ENCODE measurements around the gene NPY2R.

Gene NPY2R

DNA sequence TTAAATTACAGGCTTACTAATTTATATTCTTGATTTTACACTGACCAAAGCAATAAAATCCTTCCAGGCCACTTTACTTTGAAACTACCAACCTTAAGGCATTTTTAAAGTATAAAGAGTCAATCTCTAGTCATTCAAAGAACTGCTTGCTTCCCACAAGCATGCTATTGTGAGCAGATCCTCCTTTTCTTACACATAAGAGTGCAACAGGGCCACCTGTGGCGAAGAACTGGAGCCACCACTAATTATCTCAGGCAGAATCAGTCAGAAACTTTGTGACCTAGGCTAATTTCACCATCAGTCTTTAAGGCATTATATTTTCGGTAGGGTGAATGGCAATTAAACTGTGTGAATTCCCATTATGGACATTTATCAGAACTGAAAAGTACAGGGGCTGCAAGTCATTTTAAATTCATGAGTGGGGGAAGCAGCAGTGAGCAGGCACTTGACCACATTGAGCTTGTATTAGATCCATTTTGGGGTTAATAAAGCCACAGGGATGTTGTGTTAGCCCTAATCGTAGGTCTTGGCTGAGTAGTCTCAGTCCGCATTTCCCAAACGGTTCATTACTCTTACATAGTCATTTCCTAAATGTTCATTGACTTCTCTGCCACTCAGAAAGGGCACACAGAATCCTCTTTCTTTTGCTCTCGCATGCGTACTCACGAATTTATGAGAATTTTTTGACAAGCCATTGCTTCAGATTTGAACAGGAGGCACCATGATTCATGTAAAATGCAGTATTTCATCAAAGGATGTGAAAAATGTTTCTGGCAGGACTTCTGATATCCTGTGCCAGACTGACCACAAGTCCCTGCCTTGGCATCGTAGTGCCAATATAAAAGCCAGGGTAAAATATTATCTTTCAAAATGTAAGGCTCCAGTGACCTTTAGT is 39.8 kb downstream of the NPY2R start:
- TF ChIP-seq, protein P1, sequence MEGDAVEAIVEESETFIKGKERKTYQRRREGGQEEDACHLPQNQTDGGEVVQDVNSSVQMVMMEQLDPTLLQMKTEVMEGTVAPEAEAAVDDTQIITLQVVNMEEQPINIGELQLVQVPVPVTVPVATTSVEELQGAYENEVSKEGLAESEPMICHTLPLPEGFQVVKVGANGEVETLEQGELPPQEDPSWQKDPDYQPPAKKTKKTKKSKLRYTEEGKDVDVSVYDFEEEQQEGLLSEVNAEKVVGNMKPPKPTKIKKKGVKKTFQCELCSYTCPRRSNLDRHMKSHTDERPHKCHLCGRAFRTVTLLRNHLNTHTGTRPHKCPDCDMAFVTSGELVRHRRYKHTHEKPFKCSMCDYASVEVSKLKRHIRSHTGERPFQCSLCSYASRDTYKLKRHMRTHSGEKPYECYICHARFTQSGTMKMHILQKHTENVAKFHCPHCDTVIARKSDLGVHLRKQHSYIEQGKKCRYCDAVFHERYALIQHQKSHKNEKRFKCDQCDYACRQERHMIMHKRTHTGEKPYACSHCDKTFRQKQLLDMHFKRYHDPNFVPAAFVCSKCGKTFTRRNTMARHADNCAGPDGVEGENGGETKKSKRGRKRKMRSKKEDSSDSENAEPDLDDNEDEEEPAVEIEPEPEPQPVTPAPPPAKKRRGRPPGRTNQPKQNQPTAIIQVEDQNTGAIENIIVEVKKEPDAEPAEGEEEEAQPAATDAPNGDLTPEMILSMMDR (IDR thresholded peaks at IDR 0.05; ENCODE audit: low read depth, low read length): no peak
- no peak overlapping the region for H3K4me3 ChIP-seq (ENCODE audit: low read depth, low read length)

DNA sequence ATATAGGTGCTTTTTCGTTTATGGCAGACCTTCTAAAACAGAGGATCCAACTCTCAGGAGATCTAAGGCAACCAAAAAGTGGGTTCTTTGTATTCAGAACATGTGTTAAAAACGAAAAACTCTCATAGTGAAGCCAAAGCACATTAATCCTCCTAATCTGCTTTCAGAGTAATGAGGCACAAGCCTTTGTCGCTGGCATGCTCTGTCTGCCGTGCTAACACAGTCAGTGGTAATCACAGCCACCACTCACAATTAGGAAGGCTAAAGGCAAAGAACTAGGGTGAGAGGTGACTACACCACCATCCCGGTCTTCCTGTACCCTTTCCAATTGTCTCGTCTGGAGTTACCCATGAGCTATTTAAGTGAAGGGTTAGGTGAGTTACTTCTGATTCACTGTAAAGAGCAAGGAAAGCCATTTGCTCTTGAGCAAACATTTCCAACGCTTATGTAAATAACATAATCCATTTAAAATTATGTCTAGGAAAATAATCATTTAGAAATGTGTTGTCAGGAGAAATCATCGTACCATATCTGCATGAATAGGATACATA is 40.7 kb downstream of the NPY2R start:
- no peak overlapping the region for H3K4me3 ChIP-seq (ENCODE audit: low read depth, low read length)
- TF ChIP-seq, protein P1 (IDR thresholded peaks at IDR 0.05; ENCODE audit: low read depth, low read length): no peak

DNA sequence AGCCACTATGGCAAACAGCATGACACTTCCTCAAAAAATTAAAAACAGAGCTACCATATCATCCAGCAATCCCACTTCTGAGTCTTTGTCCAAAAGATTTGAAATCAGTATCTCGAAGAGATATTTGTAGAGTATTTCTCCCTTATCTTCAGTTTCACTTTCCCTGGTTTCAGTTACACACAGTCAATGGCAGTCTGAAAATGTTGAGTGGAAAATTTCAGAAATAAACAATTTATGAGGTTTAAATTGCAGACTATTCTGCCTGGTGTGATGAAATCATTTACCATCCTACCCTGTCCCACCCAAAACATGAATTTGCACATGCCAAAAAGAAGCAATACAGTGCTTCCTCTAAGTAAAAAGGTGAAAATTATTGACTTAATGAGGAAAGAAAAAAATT is 43.9 kb downstream of the NPY2R start:
- no peak overlapping the region for H3K4me3 ChIP-seq (ENCODE audit: low read depth, low read length)
- TF ChIP-seq, protein P1 (IDR thresholded peaks at IDR 0.05; ENCODE audit: low read depth, low read length): no peak

DNA sequence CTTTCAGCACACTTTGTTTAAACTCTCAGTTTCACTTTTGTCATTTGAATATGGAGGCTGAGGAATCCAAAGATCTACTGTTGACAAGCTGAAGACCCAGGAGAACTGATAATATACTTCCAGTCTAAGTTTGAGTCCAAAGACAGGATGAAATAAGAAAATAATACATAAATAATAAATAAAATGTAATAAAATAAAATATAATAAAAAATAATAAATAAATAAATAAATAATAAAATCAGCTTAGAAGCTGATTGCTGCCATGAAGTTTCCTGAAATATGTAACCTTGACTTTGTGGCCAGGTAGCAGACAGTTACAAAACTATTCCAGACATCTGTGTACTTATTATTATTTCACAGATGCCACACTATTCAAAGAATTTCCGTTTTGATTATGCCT is 55.0 kb downstream of the NPY2R start:
- TF ChIP-seq, protein P1 (IDR thresholded peaks at IDR 0.05; ENCODE audit: low read depth, low read length): no peak
- H3K4me3 ChIP-seq (ENCODE audit: low read depth, low read length): no peak overlapping the region

DNA sequence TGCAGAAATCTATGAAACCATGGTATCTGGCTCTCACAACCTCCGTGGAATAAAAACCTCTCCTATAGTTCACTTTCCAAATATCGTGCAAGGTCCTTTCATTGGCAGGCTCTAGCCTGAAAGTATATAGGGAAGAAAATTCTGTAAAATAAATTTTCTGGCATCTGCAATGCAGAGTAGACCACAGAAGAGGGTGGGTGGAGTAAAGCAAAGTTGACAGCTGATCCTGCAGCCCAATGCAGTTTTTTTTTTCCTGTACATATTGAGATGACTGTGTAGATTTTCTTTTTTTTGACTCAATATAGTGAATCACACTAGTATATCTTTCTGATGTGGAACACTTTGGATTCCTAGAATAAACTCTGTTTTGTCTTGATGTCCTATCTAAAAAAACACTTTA is 56.7 kb downstream of the NPY2R start:
- TF ChIP-seq, protein P1 (IDR thresholded peaks at IDR 0.05; ENCODE audit: low read depth, low read length): no peak

More for the DNA sequence above, 56.7 kb downstream of the NPY2R start:
- no peak overlapping the region for H3K4me3 ChIP-seq (ENCODE audit: low read depth, low read length)

Measured in WI38 (cell line).